PC-3 (cell line): ENCODE data around the gene PHF21B.

Experiments used
- EZH2 ChIP-seq: fragments of 300-600 bp; sonication (generic); IDR thresholded peaks from one replicate; pipeline ENCODE4 v1.6.1; 2017; ENCODE audit warnings: antibody characterized with exemption, mild to moderate bottlenecking, low read length; ENCODE audit not compliant: unreplicated experiment
- EZH2phosphoT487 ChIP-seq: fragments of 300-600 bp; sonication (generic); IDR thresholded peaks from 2 replicates; pipeline ENCODE4 v1.6.1; 2018; ENCODE audit warnings: mild to moderate bottlenecking, antibody characterized with exemption, low read length, borderline replicate concordance
- TF ChIP-seq, protein P1 (sequence below): fragments of 300-600 bp; sonication (generic); conservative IDR thresholded peaks from 2 replicates; pipeline ENCODE4 v1.5.1; 2017; ENCODE audit warnings: antibody characterized with exemption, low read depth, mild to moderate bottlenecking, low read length

DNA sequence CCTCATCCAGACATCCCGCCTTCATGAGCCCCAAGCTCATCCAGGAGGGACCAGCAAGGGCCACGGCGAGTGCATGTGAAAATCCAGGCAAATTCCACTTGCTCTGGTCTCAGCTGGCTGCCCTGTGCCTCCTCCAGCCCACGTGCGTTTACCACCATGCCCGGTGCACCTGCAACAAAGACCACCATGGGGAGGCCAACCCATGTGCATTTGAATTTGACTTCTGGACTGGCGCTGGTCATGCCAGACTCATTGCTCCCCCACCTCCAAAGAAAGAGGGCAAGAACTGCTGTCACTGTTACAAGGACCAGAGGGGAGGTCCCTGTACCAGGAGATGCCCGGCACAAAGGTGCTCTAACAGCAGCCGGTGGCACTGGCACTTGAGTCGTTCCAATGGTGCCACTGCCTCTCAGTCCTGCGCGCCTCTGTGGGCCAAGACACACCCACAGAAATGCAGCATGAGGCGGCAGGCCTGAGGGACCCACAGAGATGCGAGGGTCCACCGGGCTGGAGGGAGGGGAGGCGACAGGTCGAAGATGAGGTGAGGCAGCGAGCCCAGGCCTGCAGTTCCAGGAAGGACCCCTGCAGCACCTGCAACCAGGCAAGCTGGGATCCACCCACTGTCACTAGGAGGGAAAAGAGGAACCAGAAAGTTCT is 80.3 kb downstream of the PHF21B start:
- TF ChIP-seq, protein P1, sequence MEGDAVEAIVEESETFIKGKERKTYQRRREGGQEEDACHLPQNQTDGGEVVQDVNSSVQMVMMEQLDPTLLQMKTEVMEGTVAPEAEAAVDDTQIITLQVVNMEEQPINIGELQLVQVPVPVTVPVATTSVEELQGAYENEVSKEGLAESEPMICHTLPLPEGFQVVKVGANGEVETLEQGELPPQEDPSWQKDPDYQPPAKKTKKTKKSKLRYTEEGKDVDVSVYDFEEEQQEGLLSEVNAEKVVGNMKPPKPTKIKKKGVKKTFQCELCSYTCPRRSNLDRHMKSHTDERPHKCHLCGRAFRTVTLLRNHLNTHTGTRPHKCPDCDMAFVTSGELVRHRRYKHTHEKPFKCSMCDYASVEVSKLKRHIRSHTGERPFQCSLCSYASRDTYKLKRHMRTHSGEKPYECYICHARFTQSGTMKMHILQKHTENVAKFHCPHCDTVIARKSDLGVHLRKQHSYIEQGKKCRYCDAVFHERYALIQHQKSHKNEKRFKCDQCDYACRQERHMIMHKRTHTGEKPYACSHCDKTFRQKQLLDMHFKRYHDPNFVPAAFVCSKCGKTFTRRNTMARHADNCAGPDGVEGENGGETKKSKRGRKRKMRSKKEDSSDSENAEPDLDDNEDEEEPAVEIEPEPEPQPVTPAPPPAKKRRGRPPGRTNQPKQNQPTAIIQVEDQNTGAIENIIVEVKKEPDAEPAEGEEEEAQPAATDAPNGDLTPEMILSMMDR: no peak
- TF ChIP-seq EZH2 (no peak), EZH2phosphoT487 (no peak)
